ENCODE measurements around the gene CHD6. TPM values are rescaled to one million over a fixed set of nuclear protein-coding genes. Genes with fewer than 3 reads are reported as not detected.

The CHD6 gene
- total RNA-seq, 1 experiment from 2014 or later: 26.6 TPM

- ATAC-seq (no peak), DNase-seq (ENCODE audit: low read depth, low spot score) (no peak)
- Histone ChIP-seq H2AFZ (ENCODE audit: low read depth, low read length, poor library complexity, severe bottlenecking) (no peak overlapping the region), H3K79me2 (ENCODE audit: insufficient read depth, low read length) (no peaks in the 10 kb centered on the region), H3K4me3 (replicated peaks in 1 of 2; ENCODE audit: low read depth in 1 of 2, low read length in 2 of 2) (no peak overlapping the region), H3K27ac (ENCODE audit: low read depth, low read length) (no peak overlapping the region), H3K9ac (ENCODE audit: low read length) (no peak overlapping the region), H3K9me3 (ENCODE audit: control insufficient read depth in 1 of 2, insufficient read depth in 1 of 2, low read depth in 1 of 2, low read length in 2 of 2) (no peaks in the 10 kb centered on the region), H3K4me2 (ENCODE audit: low read length) (no peak overlapping the region), H4K20me1 (ENCODE audit: insufficient read depth) (no peaks in the 10 kb centered on the region), H3K9me2 (ENCODE audit: insufficient read depth) (no peaks in the 10 kb centered on the region), H3K4me1 (ENCODE audit: control insufficient read depth in 1 of 2, insufficient read depth in 2 of 2, low read length in 2 of 2) (no peaks in the 10 kb centered on the region), H3K36me3 (ENCODE audit: control insufficient read depth in 1 of 2, insufficient read depth in 2 of 2, low read length in 2 of 2) (peaks cover 0 to 6% of the 10 kb centered on the region in 2 experiments; a peak in 2 of 4 replicates), H3K27me3 (ENCODE audit: insufficient read depth, low read length) (no peaks in the 10 kb centered on the region)
- no peak for TF ChIP-seq ELF1 (IDR thresholded peaks at IDR 0.05; ENCODE audit: borderline replicate concordance, low read depth)
- TF ChIP-seq EGR1 (IDR thresholded peaks at IDR 0.05; ENCODE audit: low read depth): no peak
- TF ChIP-seq REST (IDR thresholded peaks at IDR 0.05; ENCODE audit: low read depth): no peak
- TF ChIP-seq POLR2A (IDR thresholded peaks at IDR 0.05; ENCODE audit: borderline replicate concordance, extremely low read depth, insufficient read depth, insufficient read length): no peak
- no peak for TF ChIP-seq CEBPB (IDR thresholded peaks at IDR 0.05; ENCODE audit: low read depth)
- TF ChIP-seq EZH2phosphoT487 (IDR thresholded peaks at IDR 0.05; ENCODE audit: borderline replicate concordance): no peak
- TF ChIP-seq TCF7L2 (IDR thresholded peaks at IDR 0.05; ENCODE audit: borderline replicate concordance, extremely low read depth, insufficient read depth, insufficient read length): no peak
- TF ChIP-seq CBX3 (IDR thresholded peaks at IDR 0.05; ENCODE audit: low read depth): no peak
- no peak for TF ChIP-seq YY1 (IDR thresholded peaks at IDR 0.05; ENCODE audit: extremely low read depth, insufficient replicate concordance, low read depth, low read length)
- TF ChIP-seq ATF3 (IDR thresholded peaks at IDR 0.05): no peak
- no peak for TF ChIP-seq CTCF (IDR thresholded peaks at IDR 0.05 in 2 of 3, conservative IDR thresholded peaks at IDR 0.05 in 1 of 3; ENCODE audit: borderline replicate concordance in 1 of 3, insufficient read depth in 1 of 3, low read depth in 2 of 3, low read length in 2 of 3)
- TF ChIP-seq POLR2AphosphoS5 (IDR thresholded peaks at IDR 0.05; ENCODE audit: low read depth, low read length): no peak
- TF ChIP-seq RAD21 (IDR thresholded peaks at IDR 0.05; ENCODE audit: low read depth): no peak
- TF ChIP-seq FOSL1 (IDR thresholded peaks at IDR 0.05; ENCODE audit: low read depth): no peak
- TF ChIP-seq EZH2 (IDR thresholded peaks at IDR 0.05): no peak
- TF ChIP-seq MAX (IDR thresholded peaks at IDR 0.05): no peak
- TF ChIP-seq JUND (IDR thresholded peaks at IDR 0.05): no peak
- CTCF ChIA-PET: no interaction called here
- BruUV-seq (replicated peaks): no TSS peak
- POLR2A ChIA-PET: no interaction called here
- intact Hi-C loops (cut with micrococcal nuclease): no loop called here
- RAD21 ChIA-PET (ENCODE audit: low non-redundant PET in 1 of 2, low total read pairs in 2 of 2, uncharacterized antibody in 2 of 2, unreplicated experiment in 2 of 2): no interaction called here
Measured at GRCh38 chr20:41408986-41409385, 209.2 kb downstream of the CHD6 start.

All from HCT116 (cell line).